H1 (cell line): ENCODE data around the gene TNFAIP8L3.

Source experiments
- SP2 ChIP-seq: IDR thresholded peaks from 2 replicates; pipeline ENCODE4 v1.6.1; 2012; ENCODE audit warnings: mild to moderate bottlenecking, low read length, inconsistent platforms
- YY1 ChIP-seq: IDR thresholded peaks from 2 replicates; pipeline ENCODE4 v1.6.1; 2011; ENCODE audit warnings: low read depth, mild to moderate bottlenecking, low read length

DNA sequence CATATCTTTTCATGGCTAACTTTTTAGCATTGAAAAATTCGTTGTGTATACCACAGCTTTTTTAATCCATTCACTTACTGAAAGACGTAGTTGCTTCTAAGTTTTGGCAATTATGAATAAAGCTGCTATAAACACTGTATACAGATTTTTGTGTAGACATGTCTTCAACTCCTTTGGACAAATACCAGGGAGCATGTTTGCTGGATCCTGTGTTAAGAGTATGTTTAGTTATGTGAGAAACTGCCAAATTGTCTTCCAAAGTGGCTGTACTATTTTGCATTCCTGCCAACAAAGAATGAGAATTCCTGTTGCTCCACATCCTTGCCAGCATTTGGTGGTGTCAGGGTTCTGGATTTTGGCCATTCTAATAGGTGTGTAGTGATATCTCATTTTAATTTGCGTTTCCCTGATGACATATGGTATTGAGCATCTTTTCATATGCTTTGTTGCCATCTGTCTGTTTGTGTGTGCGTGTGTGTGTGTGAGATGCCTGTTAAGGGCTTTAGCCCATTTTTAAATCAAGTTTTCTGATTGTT is 87.5 kb downstream of the TNFAIP8L3 start:
- TF ChIP-seq YY1, result no peak
- TF ChIP-seq SP2, result no peak
